KOPT-K1 (cell line): ENCODE data around the gene IL36A.

Experiments used
- H3K27ac ChIP-seq: fragments of 200-600 bp; sonication (generic); 2 replicates; pipeline ENCODE4 v1.5.1; 2016; ENCODE audit warnings: antibody characterized with exemption, mild to moderate bottlenecking, low read depth, low read length; ENCODE audit not compliant: poor library complexity, severe bottlenecking
- H3K36me3 ChIP-seq: fragments of 200-600 bp; sonication (generic); 2 replicates; pipeline ENCODE4 v1.5.1; 2017; ENCODE audit warnings: antibody characterized with exemption, mild to moderate bottlenecking, low read length, moderate library complexity; ENCODE audit not compliant: insufficient read depth
- H3K9me3 ChIP-seq: fragments of 200-600 bp; sonication (generic); 2 replicates; pipeline ENCODE4 v1.5.1; 2017; ENCODE audit warnings: antibody characterized with exemption, low read length, mild to moderate bottlenecking; ENCODE audit not compliant: insufficient read depth, poor library complexity, severe bottlenecking

Gene IL36A

DNA sequence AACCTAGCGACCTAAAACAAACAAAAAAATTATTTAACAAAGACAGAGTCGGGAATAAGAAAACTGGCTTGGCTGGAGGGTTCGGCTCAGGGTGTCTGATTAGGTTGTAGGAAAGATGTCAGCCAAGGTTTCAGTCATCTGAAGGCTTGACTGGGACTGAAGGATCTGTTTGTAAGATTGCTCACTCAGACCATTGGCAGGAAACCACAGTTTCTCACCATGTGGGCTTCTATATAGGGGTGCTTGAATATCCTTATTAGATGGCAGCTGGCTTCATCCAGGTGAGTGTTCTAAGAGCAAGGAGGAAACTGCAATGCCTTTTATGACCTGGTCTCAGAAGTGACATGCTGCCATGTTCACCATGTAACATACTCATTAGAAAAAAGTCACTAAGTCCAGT lies 48.4 kb downstream of the IL36A start:
- Histone ChIP-seq H3K27ac (no peak overlapping the region), H3K9me3 (peaks cover 33% of the 10 kb centered on the region), H3K36me3 (no peaks in the 10 kb centered on the region)

DNA sequence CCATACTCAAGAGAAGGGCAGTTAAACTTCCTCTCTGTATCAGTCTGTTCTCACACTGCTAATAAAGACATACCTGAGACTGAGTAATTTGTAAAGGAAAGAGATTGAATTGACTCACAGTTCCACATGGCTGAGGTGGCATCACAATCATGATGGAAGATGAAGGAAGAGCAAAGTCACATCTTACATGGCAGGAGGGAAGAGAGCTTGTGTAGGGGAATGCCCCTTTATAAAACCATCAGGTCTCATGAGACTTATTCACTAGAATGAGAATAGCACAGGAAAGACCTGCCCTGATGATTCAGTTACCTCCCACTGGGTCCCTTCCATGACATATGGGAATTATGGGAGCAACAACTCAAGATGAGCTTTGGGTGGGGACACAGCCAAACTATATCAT lies 48.8 kb downstream of the IL36A start:
- no peak overlapping the region for H3K27ac ChIP-seq
- H3K36me3 ChIP-seq, result no peaks in the 10 kb centered on the region
- H3K9me3 ChIP-seq, result peaks cover 33% of the 10 kb centered on the region

DNA sequence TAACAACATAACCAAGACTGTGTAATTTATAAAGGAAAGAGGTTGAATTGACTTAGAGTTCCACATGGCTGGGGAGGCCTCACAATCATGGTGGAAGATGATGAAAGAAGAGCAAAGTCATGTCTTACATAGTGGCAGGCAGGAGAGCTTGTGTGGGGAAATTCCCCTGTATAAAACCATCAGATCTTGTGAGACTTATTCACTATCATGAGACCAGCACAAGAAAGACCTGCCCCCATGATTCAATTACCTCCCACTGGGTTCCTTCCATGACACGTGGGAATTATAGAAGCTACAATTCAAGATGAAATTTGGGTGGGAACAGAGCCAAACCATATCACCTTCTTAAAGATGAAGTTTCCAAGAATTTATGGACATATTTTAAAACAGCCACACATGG lies 51.3 kb downstream of the IL36A start:
- no peaks in the 10 kb centered on the region for H3K36me3 ChIP-seq
- no peak overlapping the region for H3K27ac ChIP-seq
- peaks cover 33% of the 10 kb centered on the region for H3K9me3 ChIP-seq

DNA sequence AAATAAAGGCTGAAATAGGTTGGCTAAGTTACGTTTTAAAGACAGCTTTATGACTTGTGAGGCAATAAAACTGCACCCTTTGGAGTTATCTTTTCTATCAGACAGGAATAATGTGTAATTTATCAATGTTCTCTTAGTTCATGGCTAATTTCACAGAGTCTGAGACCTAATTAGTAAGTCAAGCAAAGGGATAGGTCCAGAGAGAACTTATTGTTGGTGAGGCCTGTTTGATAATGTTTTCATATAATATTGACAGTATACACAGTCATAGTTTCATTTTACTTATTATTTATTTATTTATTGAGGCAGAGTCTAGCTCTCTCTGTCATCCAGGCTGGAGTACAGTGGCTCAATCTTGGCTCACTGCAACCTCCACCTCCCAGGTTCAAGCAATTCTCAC lies 51.9 kb downstream of the IL36A start:
- Histone ChIP-seq H3K9me3 (peaks cover 33% of the 10 kb centered on the region), H3K36me3 (no peaks in the 10 kb centered on the region), H3K27ac (no peak overlapping the region)
